SKM-1 (cell line): ENCODE data around the gene RIT2.

Experiments
- DNase-seq: peaks from one replicate; lab custom pipeline; 2025; ENCODE audit not compliant: unreplicated experiment; lab: John Stamatoyannopoulos, UW

RIT2 gene

DNA sequence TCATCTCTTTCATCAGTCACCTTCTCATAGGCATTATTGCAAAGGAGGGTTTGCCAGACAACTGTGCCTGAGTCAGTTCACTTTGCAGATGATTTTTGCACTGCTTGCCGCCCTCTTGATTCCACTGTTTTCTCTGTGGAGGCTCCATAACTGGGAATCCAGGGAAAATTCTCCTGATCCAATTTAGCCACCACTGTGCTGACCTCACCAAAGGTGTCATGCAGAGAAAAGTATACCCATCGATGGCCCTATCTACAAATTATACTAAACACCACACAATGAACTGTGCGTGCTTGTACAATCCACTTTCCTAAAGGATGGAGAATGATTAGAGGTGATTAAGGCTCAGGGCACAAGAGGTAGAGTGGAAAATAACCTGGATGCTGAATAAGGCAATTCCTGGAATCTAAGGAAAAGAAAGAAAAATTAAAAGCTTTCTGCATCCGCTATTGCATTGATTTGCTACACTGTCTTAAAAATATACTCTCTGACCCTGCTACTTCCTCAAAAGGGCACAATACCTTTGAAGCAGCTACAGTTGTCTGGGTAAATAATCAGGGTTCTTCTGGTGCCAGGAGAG, 409.4 kb downstream of the RIT2 start:
- no peak for DNase-seq
